Adrenal gland (tissue), 5 donors: ENCODE data around the gene EHBP1.

ENCODE experiments used
- POLR2A ChIP-seq, 2 donors: fragments of 450-650 bp; IDR thresholded peaks; one replicate each; pipeline ENCODE4 v1.6.1; 2017; ENCODE audit warnings: antibody characterized with exemption in 2 of 2, mild to moderate bottlenecking in 2 of 2, moderate library complexity in 1 of 2
- TF ChIP-seq, protein P1 (sequence below), 6 experiments: fragments of 450-650 bp in 4 of 6; fragments of 200-600 bp in 2 of 6; sonication (generic) in 1 of 6; IDR thresholded peaks; 1 replicate in 5 of 6; 2 replicates in 1 of 6; pipeline versions ENCODE4 v1.5.1 to v1.8.0; 2016 to 2021; ENCODE audit warnings: antibody characterized with exemption in 6 of 6, mild to moderate bottlenecking in 2 of 6, moderate library complexity in 1 of 6
- donor health status: DM: no; HTN: no; CAD: no.

DNA sequence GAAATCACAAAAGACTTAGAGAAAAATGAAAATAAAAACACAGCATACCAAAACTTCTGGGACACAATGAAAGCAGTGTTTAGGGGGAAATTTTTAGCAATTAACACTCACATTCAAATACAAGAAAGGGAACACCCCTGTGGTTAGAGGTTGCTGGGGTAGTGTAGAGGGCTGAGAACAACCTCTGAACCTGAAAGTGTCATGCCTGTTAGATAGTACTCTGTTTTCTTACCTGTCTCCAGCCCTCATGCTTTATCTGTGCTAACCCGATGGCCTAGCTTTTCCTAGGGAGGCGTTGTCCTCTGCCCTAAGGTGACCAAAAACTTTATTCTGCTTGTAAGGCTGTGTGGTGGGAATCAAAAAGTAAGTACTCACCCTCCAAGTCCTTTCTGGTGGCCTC, 222.5 kb downstream of the EHBP1 start:
- TF ChIP-seq, protein P1, sequence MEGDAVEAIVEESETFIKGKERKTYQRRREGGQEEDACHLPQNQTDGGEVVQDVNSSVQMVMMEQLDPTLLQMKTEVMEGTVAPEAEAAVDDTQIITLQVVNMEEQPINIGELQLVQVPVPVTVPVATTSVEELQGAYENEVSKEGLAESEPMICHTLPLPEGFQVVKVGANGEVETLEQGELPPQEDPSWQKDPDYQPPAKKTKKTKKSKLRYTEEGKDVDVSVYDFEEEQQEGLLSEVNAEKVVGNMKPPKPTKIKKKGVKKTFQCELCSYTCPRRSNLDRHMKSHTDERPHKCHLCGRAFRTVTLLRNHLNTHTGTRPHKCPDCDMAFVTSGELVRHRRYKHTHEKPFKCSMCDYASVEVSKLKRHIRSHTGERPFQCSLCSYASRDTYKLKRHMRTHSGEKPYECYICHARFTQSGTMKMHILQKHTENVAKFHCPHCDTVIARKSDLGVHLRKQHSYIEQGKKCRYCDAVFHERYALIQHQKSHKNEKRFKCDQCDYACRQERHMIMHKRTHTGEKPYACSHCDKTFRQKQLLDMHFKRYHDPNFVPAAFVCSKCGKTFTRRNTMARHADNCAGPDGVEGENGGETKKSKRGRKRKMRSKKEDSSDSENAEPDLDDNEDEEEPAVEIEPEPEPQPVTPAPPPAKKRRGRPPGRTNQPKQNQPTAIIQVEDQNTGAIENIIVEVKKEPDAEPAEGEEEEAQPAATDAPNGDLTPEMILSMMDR (IDR thresholded peaks at IDR 0.05) = no peak
- no peak for TF ChIP-seq POLR2A (IDR thresholded peaks at IDR 0.05)
